Measurements from ENCODE around the gene BRMS1L. TPM values are rescaled to one million over a fixed set of nuclear protein-coding genes. Genes with fewer than 3 reads are reported as not detected.

The BRMS1L gene
- total and polyA plus RNA-seq, 10 of the 15 experiments (the other 5 are each of a cell fraction or from before 2014, with no cell fraction given): 5.3 to 26.7 (median 8.3) TPM

DNA sequence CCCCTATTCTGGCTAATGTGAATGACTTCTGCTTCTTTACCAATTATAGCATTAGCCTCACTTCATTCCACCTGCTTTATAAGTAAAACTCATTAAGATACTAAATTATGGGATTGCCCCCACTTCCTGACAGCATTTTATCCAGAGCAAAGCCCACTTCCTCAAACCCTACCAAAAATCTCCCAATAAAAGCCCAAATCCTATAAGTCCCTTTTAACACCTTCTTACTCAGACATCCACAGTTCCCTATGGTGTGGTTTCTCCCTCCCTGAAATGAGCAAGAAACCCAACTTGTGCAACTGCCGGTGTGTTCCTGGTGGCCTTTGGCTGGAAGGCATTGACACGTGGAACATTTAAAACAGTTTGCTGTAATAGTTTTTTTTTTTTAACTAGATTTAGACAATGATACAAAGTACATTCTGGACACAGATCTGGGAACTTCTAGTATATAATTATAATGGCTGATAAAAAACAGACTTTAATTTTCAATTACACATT, 53.1 kb downstream of the BRMS1L start (continued):
- TF ChIP-seq, protein P1, sequence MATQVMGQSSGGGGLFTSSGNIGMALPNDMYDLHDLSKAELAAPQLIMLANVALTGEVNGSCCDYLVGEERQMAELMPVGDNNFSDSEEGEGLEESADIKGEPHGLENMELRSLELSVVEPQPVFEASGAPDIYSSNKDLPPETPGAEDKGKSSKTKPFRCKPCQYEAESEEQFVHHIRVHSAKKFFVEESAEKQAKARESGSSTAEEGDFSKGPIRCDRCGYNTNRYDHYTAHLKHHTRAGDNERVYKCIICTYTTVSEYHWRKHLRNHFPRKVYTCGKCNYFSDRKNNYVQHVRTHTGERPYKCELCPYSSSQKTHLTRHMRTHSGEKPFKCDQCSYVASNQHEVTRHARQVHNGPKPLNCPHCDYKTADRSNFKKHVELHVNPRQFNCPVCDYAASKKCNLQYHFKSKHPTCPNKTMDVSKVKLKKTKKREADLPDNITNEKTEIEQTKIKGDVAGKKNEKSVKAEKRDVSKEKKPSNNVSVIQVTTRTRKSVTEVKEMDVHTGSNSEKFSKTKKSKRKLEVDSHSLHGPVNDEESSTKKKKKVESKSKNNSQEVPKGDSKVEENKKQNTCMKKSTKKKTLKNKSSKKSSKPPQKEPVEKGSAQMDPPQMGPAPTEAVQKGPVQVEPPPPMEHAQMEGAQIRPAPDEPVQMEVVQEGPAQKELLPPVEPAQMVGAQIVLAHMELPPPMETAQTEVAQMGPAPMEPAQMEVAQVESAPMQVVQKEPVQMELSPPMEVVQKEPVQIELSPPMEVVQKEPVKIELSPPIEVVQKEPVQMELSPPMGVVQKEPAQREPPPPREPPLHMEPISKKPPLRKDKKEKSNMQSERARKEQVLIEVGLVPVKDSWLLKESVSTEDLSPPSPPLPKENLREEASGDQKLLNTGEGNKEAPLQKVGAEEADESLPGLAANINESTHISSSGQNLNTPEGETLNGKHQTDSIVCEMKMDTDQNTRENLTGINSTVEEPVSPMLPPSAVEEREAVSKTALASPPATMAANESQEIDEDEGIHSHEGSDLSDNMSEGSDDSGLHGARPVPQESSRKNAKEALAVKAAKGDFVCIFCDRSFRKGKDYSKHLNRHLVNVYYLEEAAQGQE (IDR thresholded peaks at IDR 0.05; ENCODE audit: low read depth, low read length): no peak
- TF ChIP-seq, protein P2, sequence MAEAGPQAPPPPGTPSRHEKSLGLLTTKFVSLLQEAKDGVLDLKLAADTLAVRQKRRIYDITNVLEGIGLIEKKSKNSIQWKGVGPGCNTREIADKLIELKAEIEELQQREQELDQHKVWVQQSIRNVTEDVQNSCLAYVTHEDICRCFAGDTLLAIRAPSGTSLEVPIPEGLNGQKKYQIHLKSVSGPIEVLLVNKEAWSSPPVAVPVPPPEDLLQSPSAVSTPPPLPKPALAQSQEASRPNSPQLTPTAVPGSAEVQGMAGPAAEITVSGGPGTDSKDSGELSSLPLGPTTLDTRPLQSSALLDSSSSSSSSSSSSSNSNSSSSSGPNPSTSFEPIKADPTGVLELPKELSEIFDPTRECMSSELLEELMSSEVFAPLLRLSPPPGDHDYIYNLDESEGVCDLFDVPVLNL (IDR thresholded peaks at IDR 0.05; ENCODE audit: low read depth, low read length): no peak
- TF ChIP-seq CBX5 (IDR thresholded peaks at IDR 0.05; ENCODE audit: low read depth) (no peak), RBBP5 (conservative IDR thresholded peaks at IDR 0.05) (no peak), BMI1 (IDR thresholded peaks at IDR 0.05; ENCODE audit: borderline replicate concordance) (no peak), SUZ12 (IDR thresholded peaks at IDR 0.05; ENCODE audit: unreplicated experiment) (no peak), HDAC2 (IDR thresholded peaks at IDR 0.05) (no peak)
- TF ChIP-seq, protein P3, sequence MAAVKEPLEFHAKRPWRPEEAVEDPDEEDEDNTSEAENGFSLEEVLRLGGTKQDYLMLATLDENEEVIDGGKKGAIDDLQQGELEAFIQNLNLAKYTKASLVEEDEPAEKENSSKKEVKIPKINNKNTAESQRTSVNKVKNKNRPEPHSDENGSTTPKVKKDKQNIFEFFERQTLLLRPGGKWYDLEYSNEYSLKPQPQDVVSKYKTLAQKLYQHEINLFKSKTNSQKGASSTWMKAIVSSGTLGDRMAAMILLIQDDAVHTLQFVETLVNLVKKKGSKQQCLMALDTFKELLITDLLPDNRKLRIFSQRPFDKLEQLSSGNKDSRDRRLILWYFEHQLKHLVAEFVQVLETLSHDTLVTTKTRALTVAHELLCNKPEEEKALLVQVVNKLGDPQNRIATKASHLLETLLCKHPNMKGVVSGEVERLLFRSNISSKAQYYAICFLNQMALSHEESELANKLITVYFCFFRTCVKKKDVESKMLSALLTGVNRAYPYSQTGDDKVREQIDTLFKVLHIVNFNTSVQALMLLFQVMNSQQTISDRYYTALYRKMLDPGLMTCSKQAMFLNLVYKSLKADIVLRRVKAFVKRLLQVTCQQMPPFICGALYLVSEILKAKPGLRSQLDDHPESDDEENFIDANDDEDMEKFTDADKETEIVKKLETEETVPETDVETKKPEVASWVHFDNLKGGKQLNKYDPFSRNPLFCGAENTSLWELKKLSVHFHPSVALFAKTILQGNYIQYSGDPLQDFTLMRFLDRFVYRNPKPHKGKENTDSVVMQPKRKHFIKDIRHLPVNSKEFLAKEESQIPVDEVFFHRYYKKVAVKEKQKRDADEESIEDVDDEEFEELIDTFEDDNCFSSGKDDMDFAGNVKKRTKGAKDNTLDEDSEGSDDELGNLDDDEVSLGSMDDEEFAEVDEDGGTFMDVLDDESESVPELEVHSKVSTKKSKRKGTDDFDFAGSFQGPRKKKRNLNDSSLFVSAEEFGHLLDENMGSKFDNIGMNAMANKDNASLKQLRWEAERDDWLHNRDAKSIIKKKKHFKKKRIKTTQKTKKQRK (IDR thresholded peaks at IDR 0.05; ENCODE audit: low read depth, low read length): no peak
- TF ChIP-seq, protein P4, sequence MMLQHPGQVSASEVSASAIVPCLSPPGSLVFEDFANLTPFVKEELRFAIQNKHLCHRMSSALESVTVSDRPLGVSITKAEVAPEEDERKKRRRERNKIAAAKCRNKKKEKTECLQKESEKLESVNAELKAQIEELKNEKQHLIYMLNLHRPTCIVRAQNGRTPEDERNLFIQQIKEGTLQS (IDR thresholded peaks at IDR 0.05; ENCODE audit: borderline replicate concordance, extremely low read depth, low read depth, low read length): no peak
- TF ChIP-seq, protein P5, sequence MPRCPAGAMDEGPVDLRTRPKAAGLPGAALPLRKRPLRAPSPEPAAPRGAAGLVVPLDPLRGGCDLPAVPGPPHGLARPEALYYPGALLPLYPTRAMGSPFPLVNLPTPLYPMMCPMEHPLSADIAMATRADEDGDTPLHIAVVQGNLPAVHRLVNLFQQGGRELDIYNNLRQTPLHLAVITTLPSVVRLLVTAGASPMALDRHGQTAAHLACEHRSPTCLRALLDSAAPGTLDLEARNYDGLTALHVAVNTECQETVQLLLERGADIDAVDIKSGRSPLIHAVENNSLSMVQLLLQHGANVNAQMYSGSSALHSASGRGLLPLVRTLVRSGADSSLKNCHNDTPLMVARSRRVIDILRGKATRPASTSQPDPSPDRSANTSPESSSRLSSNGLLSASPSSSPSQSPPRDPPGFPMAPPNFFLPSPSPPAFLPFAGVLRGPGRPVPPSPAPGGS (IDR thresholded peaks at IDR 0.05; ENCODE audit: borderline replicate concordance, insufficient read depth, low read depth, low read length, poor library complexity, severe bottlenecking): no peak
